Measurements from ENCODE around the gene DNAJC6. TPM values are rescaled to one million over a fixed set of nuclear protein-coding genes. Genes with fewer than 3 reads are reported as not detected.

DNAJC6 gene
- total and polyA plus RNA-seq, 2 of the 13 experiments (the other 11 are each of a cell fraction or from before 2014, with no cell fraction given): 1.0 to 1.6 TPM

- POLR2A ChIA-PET: no interaction called here
Observed at GRCh38 chr1:65267683-65268082, 41.7 kb upstream of the DNAJC6 start.

More at GRCh38 chr1:65267683-65268082, 41.7 kb upstream of the DNAJC6 start:
- Histone ChIP-seq H3K4me1 (ENCODE audit: insufficient read depth, low read length) (peaks cover 20% of the 10 kb centered on the region), H4K20me1 (ENCODE audit: insufficient read depth, low read length) (no peaks in the 10 kb centered on the region), H3K9me3 (ENCODE audit: low read length) (no peaks in the 10 kb centered on the region), H3K36me3 (replicated peaks in 1 of 2; ENCODE audit: control insufficient read depth in 1 of 2, insufficient read depth in 2 of 2, low read length in 2 of 2) (no peaks in the 10 kb centered on the region), H3K79me2 (ENCODE audit: insufficient read depth, low read length) (no peaks in the 10 kb centered on the region), H3K4me2 (ENCODE audit: low read depth, low read length) (no peak overlapping the region), H3K27me3 (ENCODE audit: control insufficient read depth in 1 of 2, insufficient read depth in 2 of 2, low read length in 2 of 2) (no peaks in the 10 kb centered on the region), H3K9ac (ENCODE audit: insufficient read depth, low read depth, low read length) (no peak overlapping the region), H2AFZ (ENCODE audit: low read length) (no peak overlapping the region), H3K27ac (ENCODE audit: extremely low read length, insufficient read depth, low read length) (no peak overlapping the region), H3K4me3 (replicated peaks in 1 of 3; ENCODE audit: insufficient read depth in 1 of 3, low read depth in 2 of 3, low read length in 3 of 3) (no peak overlapping the region)
- no TSS peak for BruUV-seq (replicated peaks)
- no peak for DNase-seq (ENCODE audit: low spot score)
- CTCF ChIA-PET (ENCODE audit: low intra/inter-chr PET ratio, low total read pairs): no interaction called here
- in situ Hi-C loops (cut with HindIII; ENCODE audit: extremely low pct_ligation_motif_present, low pct_unique_long_range_greater_than_20kb): no loop called here
- ATAC-seq: no peak
- no peak for FAIRE-seq
- WGBS (ENCODE audit: low lambda C conversion rate): 22% methylated on average over 1 of the region's 1 CpG
- intact Hi-C loops (cut with micrococcal nuclease; ENCODE audit: unreplicated experiment): loop anchor here (5.0 kb wide), 2 partner anchors 40 to 150 kb away; partner anchors contain the start of gene DNAJC6
- TF ChIP-seq ARID3A (IDR thresholded peaks at IDR 0.05; ENCODE audit: low read depth, low read length) (no peak), ARID2 (CRISPR knock-in tag; IDR thresholded peaks at IDR 0.05; ENCODE audit: borderline replicate concordance) (no peak), TAF1 (CRISPR knock-in tag; IDR thresholded peaks at IDR 0.05) (no peak), ZBTB37 (CRISPR knock-in tag; IDR thresholded peaks at IDR 0.05) (no peak), SIN3A (IDR thresholded peaks at IDR 0.05; ENCODE audit: borderline replicate concordance, low read depth, low read length) (no peak), ZNF761 (CRISPR knock-in tag; conservative IDR thresholded peaks at IDR 0.05) (no peak), ARNTL (CRISPR knock-in tag; IDR thresholded peaks at IDR 0.05) (no peak), SSRP1 (CRISPR knock-in tag; IDR thresholded peaks at IDR 0.05) (no peak), GTF2F1 (IDR thresholded peaks at IDR 0.05; ENCODE audit: low read length) (no peak), ZBTB3 (CRISPR knock-in tag; IDR thresholded peaks at IDR 0.05; ENCODE audit: borderline replicate concordance, low read depth) (no peak), MAF1 (CRISPR knock-in tag; IDR thresholded peaks at IDR 0.05; ENCODE audit: borderline replicate concordance) (no peak), ZNF510 (CRISPR knock-in tag; IDR thresholded peaks at IDR 0.05; ENCODE audit: low read depth) (no peak)
